ENCODE data around the gene CX3CL1.

Gene CX3CL1

GRCh38 chr16:57345666-57346204 lies 26.6 kb upstream of the CX3CL1 start:
- DNase-seq (ENCODE audit: low spot score in 2 of 2) = no peak
- H3K4me3 ChIP-seq = no peak overlapping the region
- no peaks in the 10 kb centered on the region for H3K36me3 ChIP-seq (replicated peaks)
- H3K9me3 ChIP-seq = no peaks in the 10 kb centered on the region; the same call in 1 of the 2 replicates
- peaks cover 30% of the 10 kb centered on the region for H3K27me3 ChIP-seq (ENCODE audit: low read depth)
- in situ Hi-C loops (cut with MboI; ENCODE audit: low sequenced_read_pairs) = no loop called here
- H3K4me1 ChIP-seq = no peaks in the 10 kb centered on the region

DNA sequence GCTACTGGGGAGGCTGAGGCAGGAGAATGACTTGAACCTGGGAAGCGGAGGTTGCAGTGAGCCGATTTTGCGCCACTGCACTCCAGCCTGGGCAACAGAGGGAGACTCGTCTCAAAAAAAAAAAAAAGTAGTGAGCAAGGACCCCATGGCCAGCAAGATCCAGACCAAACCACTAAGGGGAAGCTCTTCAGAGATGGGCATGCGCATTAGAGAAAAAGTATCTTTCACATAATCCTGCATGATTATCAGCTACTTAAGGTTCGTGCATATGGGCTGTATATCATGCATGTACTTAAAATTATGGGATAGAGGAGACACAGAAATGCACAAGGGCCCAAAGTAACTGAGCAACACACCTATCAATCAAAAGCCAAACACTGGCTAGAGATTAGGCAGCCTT lies 24.4 kb upstream of the CX3CL1 start:
- Histone ChIP-seq H3K4me3 (no peak overlapping the region), H3K4me1 (no peaks in the 10 kb centered on the region), H3K9me3 (no peaks in the 10 kb centered on the region; the same call in 1 of the 2 replicates), H3K27me3 (ENCODE audit: low read depth) (peaks cover 30% of the 10 kb centered on the region), H3K36me3 (replicated peaks) (no peaks in the 10 kb centered on the region)
- no peak for DNase-seq (ENCODE audit: low spot score in 2 of 2)
- in situ Hi-C loops (cut with MboI; ENCODE audit: low sequenced_read_pairs) = no loop called here

GRCh38 chr16:57348327-57348726 lies 24.0 kb upstream of the CX3CL1 start:
- Histone ChIP-seq H3K4me1 (no peaks in the 10 kb centered on the region), H3K36me3 (replicated peaks) (no peaks in the 10 kb centered on the region), H3K9me3 (no peaks in the 10 kb centered on the region; the same call in 1 of the 2 replicates), H3K27me3 (ENCODE audit: low read depth) (peaks cover 30% of the 10 kb centered on the region), H3K4me3 (no peak overlapping the region)
- DNase-seq (ENCODE audit: low spot score in 2 of 2) = no peak
- in situ Hi-C loops (cut with MboI; ENCODE audit: low sequenced_read_pairs) = no loop called here

DNA sequence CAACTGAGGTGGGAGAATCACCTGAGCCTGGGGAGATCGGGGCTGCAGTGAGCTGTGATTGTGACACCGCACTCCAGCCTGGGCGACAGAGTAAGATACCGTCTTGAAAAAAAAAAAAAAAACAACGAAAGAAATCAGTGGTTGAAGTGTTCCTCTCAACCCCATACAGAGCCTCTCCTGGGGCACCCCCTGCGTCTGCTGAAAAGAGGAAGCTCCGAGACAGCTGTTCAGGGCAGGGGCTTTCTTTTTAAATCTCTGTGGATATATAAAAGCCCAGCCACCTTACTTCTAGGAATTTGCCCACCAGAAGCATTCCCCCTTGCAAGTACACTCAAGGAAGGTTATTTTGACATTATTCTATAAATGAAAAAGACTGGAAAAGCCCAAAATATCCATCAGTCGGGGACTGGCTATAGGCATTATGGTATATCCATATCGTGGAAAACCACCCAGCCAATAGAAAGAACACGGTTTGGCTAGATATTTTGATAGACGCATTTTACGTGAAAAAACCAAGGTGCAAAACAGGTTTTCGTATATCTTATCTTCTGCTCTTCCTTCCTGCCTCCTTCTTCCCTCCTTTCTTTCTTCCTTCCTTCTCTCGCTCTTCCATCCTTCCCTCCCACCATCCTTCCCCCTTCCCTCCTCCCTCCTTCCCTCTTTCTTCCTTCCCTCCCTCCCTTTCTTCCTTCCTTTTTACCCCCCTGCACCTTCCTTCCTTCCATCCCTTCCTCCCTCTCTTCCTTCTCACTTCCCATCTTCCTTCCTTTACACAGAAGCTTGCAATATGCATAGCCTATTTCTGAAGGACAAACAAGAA lies 22.9 kb upstream of the CX3CL1 start:
- no peaks in the 10 kb centered on the region for H3K4me1 ChIP-seq

GRCh38 chr16:57352636-57353047 lies 19.6 kb upstream of the CX3CL1 start:
- Histone ChIP-seq H3K36me3 (replicated peaks) (no peaks in the 10 kb centered on the region), H3K4me3 (no peak overlapping the region), H3K27me3 (ENCODE audit: low read depth) (peaks cover 23% of the 10 kb centered on the region), H3K9me3 (no peaks in the 10 kb centered on the region; the same call in 1 of the 2 replicates), H3K4me1 (no peaks in the 10 kb centered on the region)
- no peak for DNase-seq (ENCODE audit: low spot score in 2 of 2)
- in situ Hi-C loops (cut with MboI; ENCODE audit: low sequenced_read_pairs) = no loop called here

More for the DNA sequence above, 22.9 kb upstream of the CX3CL1 start:
- in situ Hi-C loops (cut with MboI; ENCODE audit: low sequenced_read_pairs) = no loop called here
- peaks cover 30% of the 10 kb centered on the region for H3K27me3 ChIP-seq (ENCODE audit: low read depth)
- no peak for DNase-seq (ENCODE audit: low spot score in 2 of 2)
- H3K9me3 ChIP-seq = no peaks in the 10 kb centered on the region; the same call in 1 of the 2 replicates
- H3K4me3 ChIP-seq = no peak overlapping the region
- no peaks in the 10 kb centered on the region for H3K36me3 ChIP-seq (replicated peaks)

DNA sequence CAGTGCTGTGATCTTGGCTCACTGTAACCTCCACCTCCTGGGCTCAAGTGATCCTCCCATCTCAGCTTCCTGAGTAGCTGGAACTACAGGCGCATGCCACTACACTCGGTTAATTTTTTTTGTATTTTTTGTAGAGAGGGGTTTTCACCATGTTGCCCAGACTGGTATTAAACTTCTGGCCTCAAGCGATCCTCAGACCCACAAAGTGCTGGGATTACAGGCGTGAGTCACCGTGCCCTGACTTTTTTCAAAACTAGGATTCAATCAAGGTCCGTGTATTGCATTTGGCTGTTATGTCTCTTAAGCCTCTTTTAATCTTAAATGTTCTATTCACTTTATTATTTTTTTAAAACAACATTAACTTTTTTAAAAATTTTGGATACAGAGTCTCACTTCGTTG lies 18.0 kb upstream of the CX3CL1 start:
- Histone ChIP-seq H3K9me3 (no peaks in the 10 kb centered on the region), H3K27me3 (ENCODE audit: low read depth) (peaks cover 9% of the 10 kb centered on the region), H3K4me1 (no peaks in the 10 kb centered on the region), H3K36me3 (replicated peaks) (no peaks in the 10 kb centered on the region), H3K4me3 (no peak overlapping the region)
- in situ Hi-C loops (cut with MboI; ENCODE audit: low sequenced_read_pairs) = no loop called here
- DNase-seq (ENCODE audit: low spot score in 2 of 2) = no peak

DNA sequence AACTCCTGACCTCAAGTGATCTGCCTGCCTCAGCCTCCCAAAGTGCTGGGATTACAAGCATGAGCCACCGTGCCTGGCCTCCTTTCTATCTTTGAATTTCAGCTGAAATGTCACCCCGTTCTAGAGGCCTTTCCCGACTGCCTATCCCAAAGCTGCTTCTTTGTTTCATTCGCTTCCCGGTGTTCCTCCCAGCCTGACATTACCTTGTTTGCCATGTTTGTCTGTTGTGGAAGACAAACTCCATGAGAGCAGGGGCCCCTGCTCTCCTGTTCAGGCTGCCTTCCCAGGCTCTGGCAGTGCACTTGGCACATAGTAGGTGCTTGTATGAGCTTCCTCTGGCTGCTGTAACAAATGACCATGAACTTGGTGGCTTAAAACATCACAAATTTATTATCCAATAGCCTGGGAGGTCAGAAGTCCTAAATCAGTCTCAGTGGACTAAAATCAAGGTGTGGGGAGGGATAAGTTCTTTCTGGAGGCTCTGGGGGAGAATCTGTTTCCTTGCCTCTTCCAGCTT lies 16.3 kb upstream of the CX3CL1 start:
- Histone ChIP-seq H3K27me3 (ENCODE audit: low read depth) (no peaks in the 10 kb centered on the region), H3K4me1 (no peaks in the 10 kb centered on the region), H3K36me3 (replicated peaks) (no peaks in the 10 kb centered on the region), H3K9me3 (no peaks in the 10 kb centered on the region), H3K4me3 (no peak overlapping the region)
- DNase-seq (ENCODE audit: low spot score in 2 of 2) = no peak
- in situ Hi-C loops (cut with MboI; ENCODE audit: low sequenced_read_pairs) = no loop called here

GRCh38 chr16:57356547-57356946 lies 15.7 kb upstream of the CX3CL1 start:
- in situ Hi-C loops (cut with MboI; ENCODE audit: low sequenced_read_pairs) = no loop called here
- DNase-seq (ENCODE audit: low spot score in 2 of 2) = no peak
- Histone ChIP-seq H3K27me3 (ENCODE audit: low read depth) (no peaks in the 10 kb centered on the region), H3K9me3 (no peaks in the 10 kb centered on the region), H3K36me3 (replicated peaks) (no peaks in the 10 kb centered on the region), H3K4me1 (no peaks in the 10 kb centered on the region), H3K4me3 (no peak overlapping the region)

GRCh38 chr16:57357330-57358085 lies 14.8 kb upstream of the CX3CL1 start:
- in situ Hi-C loops (cut with MboI; ENCODE audit: low sequenced_read_pairs) = no loop called here
- Histone ChIP-seq H3K4me3 (no peak overlapping the region), H3K27me3 (ENCODE audit: low read depth) (no peaks in the 10 kb centered on the region), H3K4me1 (no peaks in the 10 kb centered on the region), H3K9me3 (no peaks in the 10 kb centered on the region), H3K36me3 (replicated peaks) (no peaks in the 10 kb centered on the region)
- no peak for DNase-seq (ENCODE audit: low spot score in 2 of 2)

DNA sequence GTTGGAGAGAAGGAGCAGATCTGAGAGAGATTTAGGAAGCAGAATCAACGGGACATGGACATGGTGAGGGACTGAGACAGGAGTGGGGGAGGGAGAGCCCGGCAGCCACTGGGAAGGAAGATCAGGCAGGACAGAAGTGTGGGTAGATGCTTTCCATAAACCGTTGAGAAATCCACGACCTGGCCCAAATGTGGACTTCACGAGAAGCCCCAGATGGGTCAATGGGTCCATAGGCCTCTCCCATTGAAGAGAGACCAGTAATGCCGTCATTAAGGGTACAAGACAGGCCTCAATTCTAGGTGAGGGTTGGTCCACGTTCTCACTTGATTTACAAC lies 14.2 kb upstream of the CX3CL1 start:
- no peak for DNase-seq (ENCODE audit: low spot score in 2 of 2)
- Histone ChIP-seq H3K36me3 (replicated peaks) (no peaks in the 10 kb centered on the region), H3K4me1 (no peaks in the 10 kb centered on the region), H3K4me3 (no peak overlapping the region), H3K9me3 (no peaks in the 10 kb centered on the region), H3K27me3 (ENCODE audit: low read depth) (no peaks in the 10 kb centered on the region)
- in situ Hi-C loops (cut with MboI; ENCODE audit: low sequenced_read_pairs) = no loop called here

DNA sequence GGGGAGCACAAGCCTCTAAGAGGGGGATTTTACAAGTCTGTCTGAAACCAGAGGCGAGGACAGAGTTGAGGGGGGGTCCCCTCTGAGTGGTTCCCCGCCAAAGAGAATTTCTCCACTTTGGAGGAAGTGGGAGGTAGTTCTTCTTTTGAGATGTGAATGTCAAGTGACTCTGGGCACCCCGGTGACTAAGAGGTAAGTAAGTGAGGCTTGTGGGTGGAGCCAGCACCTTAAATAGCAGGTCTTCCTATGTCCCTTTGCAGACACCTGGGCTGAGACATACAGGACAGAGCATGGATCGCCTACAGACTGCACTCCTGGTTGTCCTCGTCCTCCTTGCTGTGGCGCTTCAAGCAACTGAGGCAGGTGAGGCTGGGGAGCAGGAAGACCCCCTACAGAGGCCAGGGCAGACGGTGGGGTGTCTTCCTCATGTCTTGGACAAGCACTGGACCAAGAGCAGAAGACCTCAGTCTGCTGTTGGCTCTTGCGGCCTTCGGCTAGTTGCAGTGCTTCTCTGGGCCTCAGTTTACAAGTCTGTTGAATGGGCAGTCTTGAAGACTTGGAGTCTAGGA lies 13.7 kb upstream of the CX3CL1 start, which contains the start of gene CCL22:
Gene CCL22 (plus strand): TSS at position 257 of the 569 bp plus-strand sequence. CDS start 34 bp downstream, at position 291.
- Histone ChIP-seq H3K4me3 (no peak within 1 kb of the TSS), H3K27me3 (ENCODE audit: low read depth) (no peaks in the 10 kb centered on the region), H3K36me3 (replicated peaks) (no peaks in the 10 kb centered on the region), H3K4me1 (no peaks in the 10 kb centered on the region), H3K9me3 (no peaks in the 10 kb centered on the region)
- DNase-seq (ENCODE audit: low spot score in 2 of 2) = no peak
- in situ Hi-C loops (cut with MboI; ENCODE audit: low sequenced_read_pairs) = no loop called here

DNA sequence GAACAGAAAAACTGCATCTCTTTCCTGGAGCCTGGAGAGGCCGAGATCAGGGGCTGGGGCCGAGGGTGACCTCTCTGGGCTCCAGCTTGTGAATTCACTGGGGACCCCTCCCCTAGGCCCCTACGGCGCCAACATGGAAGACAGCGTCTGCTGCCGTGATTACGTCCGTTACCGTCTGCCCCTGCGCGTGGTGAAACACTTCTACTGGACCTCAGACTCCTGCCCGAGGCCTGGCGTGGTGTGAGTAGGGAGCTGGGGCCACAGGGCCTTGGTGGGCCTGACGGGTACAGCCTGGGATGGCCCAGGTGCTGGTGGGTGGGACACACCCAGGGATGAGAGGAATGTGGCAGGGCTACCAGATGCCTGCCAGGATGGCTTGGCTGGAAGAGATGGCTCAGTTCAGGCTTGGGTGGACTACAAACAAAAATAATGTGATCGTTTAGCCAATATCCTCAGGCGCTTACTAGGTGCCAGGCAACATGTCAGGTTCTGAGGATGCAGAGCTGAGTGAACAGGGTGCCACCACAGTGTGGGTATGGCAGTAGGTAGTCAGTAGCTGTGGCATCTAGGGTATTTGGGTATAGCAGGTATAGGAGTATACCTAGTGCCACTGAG lies 11.9 kb upstream of the CX3CL1 start:
- H3K9me3 ChIP-seq = no peaks in the 10 kb centered on the region
- no peaks in the 10 kb centered on the region for H3K36me3 ChIP-seq (replicated peaks)
- in situ Hi-C loops (cut with MboI; ENCODE audit: low sequenced_read_pairs) = no loop called here
- no peak for DNase-seq (ENCODE audit: low spot score in 2 of 2)
- H3K4me1 ChIP-seq = no peaks in the 10 kb centered on the region
- no peak overlapping the region for H3K4me3 ChIP-seq
- H3K27me3 ChIP-seq (ENCODE audit: low read depth) = no peaks in the 10 kb centered on the region

DNA sequence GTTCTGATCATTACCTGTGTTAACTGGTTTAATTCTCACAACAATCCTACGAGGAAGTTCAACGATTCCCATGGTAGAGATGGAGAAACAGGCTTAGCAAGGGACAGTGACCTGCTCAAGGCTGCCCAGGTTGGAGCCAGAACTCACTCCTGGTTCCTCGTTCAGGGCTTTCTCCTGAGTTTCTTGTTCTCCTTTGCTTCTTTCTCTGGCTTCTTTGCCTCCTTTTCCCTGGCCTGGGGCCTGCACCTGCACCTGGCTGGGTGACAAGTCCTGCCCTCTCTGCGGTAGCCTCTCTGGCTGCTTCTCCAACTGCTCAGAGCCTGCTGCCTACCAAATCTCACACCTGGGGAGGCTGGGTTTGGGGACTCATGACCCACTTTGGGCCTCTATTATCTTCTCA lies 10.9 kb upstream of the CX3CL1 start:
- in situ Hi-C loops (cut with MboI; ENCODE audit: low sequenced_read_pairs) = no loop called here
- Histone ChIP-seq H3K4me3 (no peak overlapping the region), H3K9me3 (no peaks in the 10 kb centered on the region), H3K4me1 (no peaks in the 10 kb centered on the region), H3K36me3 (replicated peaks) (no peaks in the 10 kb centered on the region), H3K27me3 (ENCODE audit: low read depth) (no peaks in the 10 kb centered on the region)
- DNase-seq (ENCODE audit: low spot score in 2 of 2) = no peak

Data from HAP-1 (cell line).